NCI-H510A treated with DMSO at 0.1 percent for 48 hours (cell line): Measurements from ENCODE around the gene MYOF.
"Not testable (repeated sequence)": the region's sequence is repeated elsewhere in the genome, so short reads cannot be mapped to it uniquely, and the experiment has no call there.

Experiments used
- DNase-seq: peaks from one replicate; lab custom pipeline; 2025; lab: John Stamatoyannopoulos, UW

MYOF gene

DNA sequence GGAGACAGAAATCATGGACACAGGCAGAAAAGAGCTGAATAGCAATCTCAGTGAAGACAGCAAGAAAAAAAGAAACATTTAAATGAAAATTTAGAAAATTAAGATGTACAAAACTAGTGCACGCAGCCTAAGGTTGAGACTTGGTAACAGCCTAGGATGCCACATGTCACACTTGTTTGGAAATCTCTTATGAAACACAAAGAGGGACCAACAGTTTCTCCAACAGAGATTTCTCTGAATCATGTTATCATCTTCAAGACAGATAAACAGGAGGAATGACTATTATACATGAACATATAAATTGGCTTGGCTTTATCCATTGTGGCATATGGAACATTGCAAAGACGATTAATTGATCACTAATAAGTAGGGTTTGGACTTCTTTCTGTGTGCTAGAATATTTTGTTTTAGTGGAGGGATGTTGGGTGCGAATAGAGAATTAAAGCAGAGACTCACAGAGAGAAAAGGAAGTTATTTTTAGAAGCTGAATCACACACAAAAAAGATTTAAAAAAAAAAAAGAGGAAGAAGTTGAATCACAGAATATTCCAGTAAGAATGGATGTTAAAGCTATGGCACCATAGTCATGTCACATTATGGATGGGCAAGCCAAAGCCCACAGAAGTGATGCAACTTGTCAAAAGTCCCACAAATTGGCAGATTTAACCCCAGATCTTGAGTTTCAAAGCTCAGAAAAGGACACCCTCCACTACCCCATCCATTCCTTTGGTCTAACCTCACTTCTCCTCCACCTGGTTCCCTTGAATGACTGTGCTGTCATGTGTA lies 91.6 kb downstream of the MYOF start:
- no peak for DNase-seq

- no peak for DNase-seq
Measured at GRCh38 chr10:93386631-93387369, 95.3 kb downstream of the MYOF start.

DNA sequence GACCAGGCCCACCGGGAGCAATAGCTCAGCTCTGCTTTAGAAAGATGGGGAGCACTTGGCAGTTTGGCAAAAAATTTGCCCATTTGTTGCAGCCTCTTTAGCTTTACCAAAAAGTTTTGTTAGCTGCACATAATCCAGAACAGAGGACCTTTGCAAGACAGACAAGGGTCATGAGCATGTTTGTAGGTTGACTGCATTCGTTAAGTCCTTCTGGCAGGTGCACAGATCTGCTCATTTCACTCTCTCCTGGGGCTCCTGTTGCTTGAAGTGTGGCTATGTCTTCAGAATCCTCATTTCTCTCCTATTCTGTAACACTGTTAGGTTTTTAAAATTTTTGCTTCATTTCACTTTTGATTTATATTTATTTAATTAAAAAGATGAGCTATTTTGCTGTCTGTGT lies 96.8 kb downstream of the MYOF start:
- DNase-seq = no peak

DNA sequence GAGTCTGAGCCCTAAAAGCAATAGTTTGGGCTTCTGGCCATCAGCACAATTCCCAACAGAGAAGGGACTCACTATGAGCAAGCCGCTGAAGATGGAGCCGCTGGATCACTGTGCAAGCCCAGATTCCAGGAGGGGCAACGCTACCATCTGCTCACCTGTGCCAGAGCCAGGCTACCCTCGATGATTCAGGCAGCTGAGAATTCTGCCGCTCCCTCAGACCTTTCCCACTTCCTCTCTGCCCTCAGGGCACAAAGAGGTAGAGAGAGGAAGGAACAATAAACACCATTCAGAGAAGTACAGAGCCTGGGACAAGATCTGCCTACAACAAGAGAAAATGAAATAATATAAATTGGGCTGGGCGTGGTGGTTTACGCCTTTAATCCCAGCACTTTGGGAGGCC lies 98.1 kb downstream of the MYOF start:
- no peak for DNase-seq

GRCh38 chr10:93383562-93383981 lies 98.6 kb downstream of the MYOF start:
- DNase-seq = no peak

DNA sequence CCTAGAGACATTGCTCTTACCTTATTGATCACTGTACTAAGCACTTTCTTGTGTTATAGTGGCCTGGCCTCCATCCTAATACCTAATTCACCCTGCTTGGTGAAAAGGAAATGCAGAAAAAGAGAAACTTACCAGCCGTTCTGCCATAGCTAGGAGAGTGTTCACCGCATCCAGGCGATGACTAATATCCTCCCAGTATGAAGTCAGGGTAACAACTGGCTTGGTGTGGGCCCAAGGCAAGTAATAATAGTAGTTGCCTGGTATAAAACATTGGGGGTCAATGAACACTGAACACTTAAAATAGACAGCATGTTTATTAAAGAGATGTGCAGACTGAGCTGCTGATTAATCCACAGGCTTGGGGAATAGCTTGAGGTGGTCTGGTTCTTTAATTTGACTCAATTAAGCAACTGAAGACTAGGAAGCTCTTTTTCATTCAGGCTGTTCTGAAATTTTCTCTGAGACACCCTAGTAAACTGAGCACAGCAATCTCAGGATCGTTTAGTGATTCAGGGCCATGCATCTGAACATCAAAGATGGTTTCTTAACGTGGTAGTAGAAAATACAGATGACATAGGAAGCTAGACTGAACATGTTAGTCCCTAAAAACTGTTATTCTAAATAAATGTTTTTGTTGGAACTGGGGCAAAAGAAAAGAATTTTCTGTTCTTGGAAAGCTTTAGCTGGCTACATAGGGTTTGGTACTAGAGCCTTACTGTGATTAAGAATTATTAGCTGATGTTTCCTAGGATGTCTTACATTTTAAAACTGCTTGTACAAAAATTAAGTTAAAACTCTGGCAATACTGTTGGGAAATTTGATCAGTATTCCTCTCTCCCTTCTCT lies 102.2 kb downstream of the MYOF start:
- DNase-seq = no peak

DNA sequence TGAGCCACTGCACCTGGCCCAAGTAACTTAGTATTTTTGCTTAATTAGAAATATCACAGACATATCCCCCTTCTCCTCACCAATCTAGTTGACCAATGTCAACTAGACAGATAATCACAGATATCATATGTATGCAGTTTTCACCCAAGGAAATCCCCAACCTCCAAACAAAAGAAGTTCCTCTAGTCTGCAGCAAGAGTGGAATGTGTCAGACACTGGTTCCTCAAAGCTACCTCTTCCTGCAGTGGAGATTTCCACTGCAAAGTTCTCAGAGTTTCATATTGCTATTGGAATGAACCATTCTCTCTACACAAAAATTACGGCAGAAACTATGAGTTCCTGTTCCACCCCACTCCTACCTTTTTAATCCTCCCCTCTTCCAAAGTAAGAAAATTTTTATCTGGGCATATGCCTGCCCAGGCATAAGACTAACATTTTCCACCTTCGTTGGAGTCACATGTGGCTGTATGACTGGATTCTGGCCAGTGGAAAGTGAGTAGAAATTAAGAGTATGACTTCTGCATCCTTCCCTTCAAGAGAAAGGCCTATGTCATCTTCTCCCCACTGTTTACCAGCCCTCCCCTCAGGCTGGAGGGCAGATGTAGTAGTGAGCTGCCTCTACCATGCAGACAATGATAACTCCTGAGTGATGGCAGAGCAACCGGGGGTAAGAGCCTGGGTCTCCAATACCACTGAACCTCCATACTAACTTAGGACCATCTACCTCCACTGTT lies 103.0 kb downstream of the MYOF start:
- no peak for DNase-seq

GRCh38 chr10:93378039-93378438 lies 104.1 kb downstream of the MYOF start:
- DNase-seq = no peak

DNA sequence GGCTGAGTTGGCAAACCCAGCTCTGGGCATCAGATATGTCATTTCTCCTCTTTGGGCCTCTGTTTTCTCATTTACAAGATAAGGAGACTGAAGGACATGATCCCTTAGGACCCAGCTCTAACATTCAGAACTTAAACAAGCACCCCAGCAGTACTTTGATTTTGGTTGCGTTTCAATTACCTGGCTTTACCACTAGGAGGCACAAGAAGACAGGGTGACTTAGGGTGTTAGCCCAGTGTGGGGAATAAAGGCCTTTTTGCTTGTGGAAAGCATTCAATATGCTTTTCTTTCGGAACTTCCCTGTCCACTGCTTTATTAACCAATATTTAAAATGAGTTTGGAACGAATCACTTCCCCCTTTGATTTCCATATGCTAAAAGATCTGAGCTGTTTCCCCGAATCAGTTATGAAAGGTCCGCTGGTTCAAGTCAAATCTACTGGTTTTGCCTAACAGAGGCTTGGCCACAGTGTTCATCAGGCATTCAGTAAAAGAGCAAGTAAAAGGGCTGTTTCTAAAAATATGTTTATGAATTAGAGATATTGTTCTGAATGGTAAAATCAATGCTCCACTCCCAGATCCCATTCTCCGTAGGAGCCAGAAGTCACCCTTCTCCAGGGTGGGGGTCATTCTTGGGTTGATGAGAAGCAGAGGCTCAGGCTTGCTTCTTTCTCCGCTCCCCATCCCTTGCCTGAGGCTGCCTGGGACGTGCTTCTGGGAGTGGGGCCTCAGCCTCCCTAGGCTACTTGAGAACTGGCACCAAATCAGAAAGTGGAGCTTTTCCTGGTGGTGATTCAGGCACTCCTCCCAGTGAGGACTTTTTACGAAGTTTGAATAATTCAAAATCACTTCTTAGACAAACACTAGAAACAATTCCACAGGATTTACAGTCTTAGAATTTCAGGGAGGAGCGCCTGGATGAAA lies 105.5 kb downstream of the MYOF start:
- peak; percentile 92 for DNase-seq

GRCh38 chr10:93370961-93371360 lies 111.2 kb downstream of the MYOF start:
- DNase-seq = no peak

DNA sequence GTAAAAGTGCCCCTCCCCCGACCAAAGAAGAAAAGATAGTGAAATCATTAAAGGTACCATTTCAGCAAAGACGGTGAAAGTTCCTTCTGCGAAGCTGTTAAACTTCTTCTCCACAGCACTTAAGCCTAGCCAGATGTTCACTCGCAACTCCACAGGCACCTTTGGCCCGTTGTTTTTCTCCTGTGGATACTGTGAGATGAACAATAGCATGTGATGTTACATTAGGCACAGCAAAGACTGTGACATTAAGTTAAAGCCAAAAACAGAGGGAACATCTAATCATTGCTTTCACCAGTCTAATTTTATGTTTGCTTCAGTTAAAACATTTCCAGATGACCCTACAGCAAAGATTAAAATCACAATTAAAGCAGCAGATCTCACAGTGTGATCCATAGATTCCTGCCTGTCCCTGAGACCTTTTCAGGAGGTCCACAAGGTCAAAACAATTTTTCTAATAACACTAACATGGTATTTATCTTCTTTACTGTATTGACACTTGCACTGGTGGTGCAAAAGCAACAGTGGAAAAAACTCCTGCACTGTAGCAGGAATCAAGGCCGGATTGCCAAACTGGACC lies 112.5 kb downstream of the MYOF start:
- no peak for DNase-seq

GRCh38 chr10:93368210-93368609 lies 113.9 kb downstream of the MYOF start:
- DNase-seq = no peak

- DNase-seq = no peak
Measured at GRCh38 chr10:93367664-93368063, 114.5 kb downstream of the MYOF start.

DNA sequence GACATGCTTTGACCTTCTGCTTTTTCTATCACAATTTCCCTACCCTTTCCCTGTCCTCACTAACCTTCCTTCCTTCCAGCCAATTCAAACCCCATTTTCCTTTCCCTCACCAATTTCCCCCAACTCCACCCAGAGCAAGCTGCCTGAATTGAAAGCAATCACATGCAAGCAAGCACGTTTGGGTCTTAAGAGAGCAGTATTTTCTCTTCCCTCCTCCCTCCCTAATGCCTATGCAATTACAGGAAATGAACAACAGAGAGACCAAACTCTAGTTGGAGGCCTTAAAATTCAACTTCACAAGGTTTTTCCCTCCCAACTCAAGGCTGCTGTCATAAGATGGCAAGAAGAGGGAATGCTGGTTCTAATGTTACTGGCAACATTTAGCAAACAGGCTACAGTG lies 117.2 kb downstream of the MYOF start:
- no peak for DNase-seq

DNA sequence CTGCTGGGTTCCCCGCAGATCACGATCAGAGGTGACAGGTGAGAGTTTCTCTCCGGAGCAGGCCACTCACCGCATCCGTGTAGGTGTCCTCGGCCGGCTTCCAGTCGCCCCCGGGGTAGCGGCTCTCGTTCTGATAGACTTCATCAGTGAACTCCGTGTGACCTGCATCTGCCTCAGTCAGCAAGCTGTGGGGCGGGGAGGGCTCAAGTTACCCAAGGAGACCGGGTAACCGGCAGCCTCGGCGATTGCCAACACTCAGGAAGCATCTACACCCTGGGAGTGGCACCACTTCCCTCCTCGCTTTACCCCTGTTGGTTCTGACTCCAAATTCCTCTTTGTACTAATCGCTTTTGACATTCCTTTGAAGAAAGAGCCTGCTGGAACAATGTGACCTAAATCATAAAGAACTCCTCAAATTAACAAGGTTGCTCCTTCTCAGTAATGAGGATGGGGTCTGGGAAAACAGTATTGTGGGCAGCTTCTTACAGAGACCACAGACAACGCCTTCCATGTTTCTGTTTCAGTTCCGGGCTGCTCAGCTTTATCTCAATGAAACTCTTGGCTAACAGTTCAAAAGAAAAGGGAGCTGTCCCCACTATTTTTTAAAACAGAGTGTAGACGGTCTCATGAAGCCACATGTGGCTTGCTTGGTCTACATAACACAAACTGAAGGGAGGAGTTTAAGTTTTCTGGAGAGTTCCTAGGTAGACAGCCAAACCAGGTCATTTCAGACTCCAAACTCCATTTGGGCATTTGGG lies 118.1 kb downstream of the MYOF start:
- peak; percentile 14 for DNase-seq

DNA sequence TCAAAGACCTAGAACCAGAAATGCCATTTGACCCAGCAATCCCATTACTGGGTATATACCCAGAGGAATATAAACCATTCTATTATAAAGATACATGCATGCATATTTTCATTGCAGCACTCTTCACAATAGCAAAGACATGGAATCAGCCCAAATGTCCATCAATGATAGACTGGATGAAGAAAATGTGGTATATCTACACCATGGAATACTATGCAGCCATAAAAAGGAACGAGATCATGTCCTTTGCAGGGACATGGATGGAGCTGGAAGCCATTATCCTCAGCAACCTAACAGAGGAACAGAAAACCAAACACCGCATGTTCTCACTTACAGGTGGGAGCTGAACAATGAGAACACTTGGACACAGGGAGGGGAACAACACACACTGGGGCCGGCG lies 123.7 kb downstream of the MYOF start:
- not testable (repeated sequence) for DNase-seq

DNA sequence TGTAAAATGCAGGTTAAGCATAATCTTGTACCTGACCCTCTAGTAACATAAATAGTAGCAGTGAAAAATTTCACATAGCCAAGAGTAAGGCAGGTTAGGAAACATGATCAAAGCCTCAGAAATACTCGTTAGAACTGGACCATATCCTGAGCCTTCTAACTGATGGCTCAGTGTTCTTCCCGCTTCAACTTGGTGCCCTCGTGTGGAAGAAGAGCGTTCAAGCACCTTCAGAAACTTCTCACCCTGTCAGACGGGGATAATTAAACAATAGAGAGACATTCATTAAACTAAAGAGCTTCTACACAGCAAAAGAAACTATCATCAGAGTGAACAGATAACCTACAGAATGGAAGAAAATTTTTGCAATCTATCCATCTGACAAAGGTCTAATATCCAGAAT lies 124.5 kb downstream of the MYOF start:
- peak; percentile 63 for DNase-seq

- DNase-seq = no peak
Measured at GRCh38 chr10:93356516-93356915, 125.6 kb downstream of the MYOF start.

DNA sequence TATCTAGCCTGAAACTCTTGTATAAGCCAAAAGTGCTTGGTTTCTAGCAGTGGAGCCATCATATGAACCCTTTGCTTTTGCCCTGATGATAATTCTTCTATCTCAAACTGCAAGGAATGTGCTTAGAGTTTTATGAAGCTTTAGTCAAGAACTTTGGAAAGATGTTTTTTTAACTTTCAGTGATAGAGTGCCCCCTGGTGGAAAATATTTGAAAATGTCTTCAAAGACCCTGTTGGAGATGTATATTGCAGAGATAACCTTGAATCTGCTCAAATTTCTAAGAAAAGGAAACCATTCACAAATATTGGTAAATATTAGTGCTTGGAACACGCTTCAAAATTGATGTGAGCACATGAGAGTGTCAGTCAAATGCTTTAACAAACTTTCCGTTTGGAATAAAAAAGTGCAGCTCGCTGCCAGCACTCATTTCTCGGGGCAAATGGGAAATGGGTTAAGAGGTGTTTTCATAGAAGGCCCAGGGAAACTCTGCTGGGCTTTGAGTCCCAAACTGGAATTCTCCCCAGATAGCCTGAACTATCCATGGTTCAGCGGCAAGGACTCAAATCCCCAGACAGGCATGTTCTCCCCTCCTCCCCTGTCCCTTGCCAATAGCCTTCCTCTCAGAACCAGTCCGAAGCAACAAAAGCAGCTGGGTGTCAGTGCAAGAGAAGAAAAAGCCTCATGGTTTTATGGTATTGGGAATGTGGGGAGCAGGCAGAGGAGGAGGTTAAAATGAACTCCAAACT lies 129.3 kb downstream of the MYOF start:
- peak; percentile 58 for DNase-seq
